Measurements from ENCODE around the gene GPC6. TPM values are rescaled to one million over a fixed set of nuclear protein-coding genes. Genes with fewer than 3 reads are reported as not detected.

GPC6 gene
- total and polyA plus RNA-seq, 10 donors: 0.22 to 9.3 (median 4.5) TPM

DNA sequence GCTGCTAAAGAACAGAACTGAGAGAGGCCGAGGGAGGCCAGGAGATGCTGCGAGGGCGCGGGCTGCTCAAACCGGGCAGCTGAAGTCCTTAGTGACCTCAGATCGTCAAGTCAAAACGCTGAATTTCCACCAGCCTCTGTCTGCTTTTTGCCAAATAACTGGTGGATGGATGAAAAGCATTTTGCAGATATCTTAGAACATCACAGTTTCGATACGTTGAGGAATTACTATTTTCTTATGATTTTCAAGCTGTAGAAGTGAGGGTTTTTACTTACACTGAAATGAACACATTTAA lies 2.0 kb downstream of the GPC6 start:
- TF ChIP-seq POLR2A (IDR thresholded peaks at IDR 0.05) (no peak), CTCF (IDR thresholded peaks at IDR 0.05 in 8 of 11, conservative IDR thresholded peaks at IDR 0.05 in 3 of 11) (no peak), POLR2AphosphoS5 (IDR thresholded peaks at IDR 0.05) (no peak)
- H3K9me3 ChIP-seq: no peaks in the 10 kb centered on the region
- peaks cover 0 to 18% (median 0%) of the 10 kb centered on the region in 6 donors for H3K4me1 ChIP-seq
- intact Hi-C loops (cut with DNase I; ENCODE audit: low total_unique reads): no loop called here
- peak overlapping the region; percentile 17 to 73 (median 48) for H3K4me3 ChIP-seq
- WGBS, 5 donors: 1 to 3% (median 2%) methylated on average over 9 of the region's 9 CpGs
- peaks cover 0 to 46% (median 18%) of the 10 kb centered on the region in 7 donors for H3K27me3 ChIP-seq (replicated peaks in 1 of 7)
- peak overlapping the region in 7 of 8 donors; percentile 58 to 84 (median 69) for H3K27ac ChIP-seq
- DNase-seq: no peak
- no peaks in the 10 kb centered on the region for H3K36me3 ChIP-seq

DNA sequence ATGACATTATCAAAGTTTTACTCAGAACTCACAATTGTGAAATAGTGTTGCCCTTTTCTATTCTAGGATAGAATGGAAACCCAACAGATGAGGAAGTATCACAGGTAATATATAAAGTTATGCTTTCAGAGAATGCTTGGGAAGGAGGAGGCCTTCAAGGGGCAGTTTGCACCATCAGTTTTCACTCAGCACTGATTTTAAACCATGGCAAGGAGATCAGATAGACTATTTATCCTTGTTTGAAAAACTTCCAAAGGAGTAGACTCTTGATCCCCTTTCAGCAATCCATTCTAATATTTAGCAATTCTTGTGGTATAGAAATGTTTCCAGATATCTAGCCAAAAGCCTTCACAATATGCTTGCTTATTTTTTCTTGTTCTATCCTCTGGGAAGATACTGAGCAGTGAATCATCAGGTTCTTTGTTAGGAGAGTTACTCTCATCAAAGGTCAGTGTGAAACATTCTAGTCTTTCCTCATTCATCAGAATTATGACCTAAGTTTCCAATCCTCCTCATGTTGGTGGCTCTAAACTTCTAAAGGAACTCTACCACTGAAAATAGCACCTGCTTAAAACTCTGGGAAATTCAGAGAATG lies 3.8 kb downstream of the GPC6 start:
- peaks cover 0 to 46% (median 18%) of the 10 kb centered on the region in 7 donors for H3K27me3 ChIP-seq (replicated peaks in 1 of 7)
- H3K9me3 ChIP-seq: no peaks in the 10 kb centered on the region
- no peak for DNase-seq
- no peaks in the 10 kb centered on the region for H3K36me3 ChIP-seq
- H3K27ac ChIP-seq: no peak overlapping the region
- peaks cover 0 to 18% (median 0%) of the 10 kb centered on the region in 6 donors for H3K4me1 ChIP-seq
- H3K4me3 ChIP-seq: no peak overlapping the region
- intact Hi-C loops (cut with DNase I; ENCODE audit: low total_unique reads): no loop called here
- TF ChIP-seq POLR2AphosphoS5 (IDR thresholded peaks at IDR 0.05): no peak
- no peak for TF ChIP-seq POLR2A (IDR thresholded peaks at IDR 0.05)
- TF ChIP-seq CTCF (IDR thresholded peaks at IDR 0.05 in 8 of 11, conservative IDR thresholded peaks at IDR 0.05 in 3 of 11): no peak

DNA sequence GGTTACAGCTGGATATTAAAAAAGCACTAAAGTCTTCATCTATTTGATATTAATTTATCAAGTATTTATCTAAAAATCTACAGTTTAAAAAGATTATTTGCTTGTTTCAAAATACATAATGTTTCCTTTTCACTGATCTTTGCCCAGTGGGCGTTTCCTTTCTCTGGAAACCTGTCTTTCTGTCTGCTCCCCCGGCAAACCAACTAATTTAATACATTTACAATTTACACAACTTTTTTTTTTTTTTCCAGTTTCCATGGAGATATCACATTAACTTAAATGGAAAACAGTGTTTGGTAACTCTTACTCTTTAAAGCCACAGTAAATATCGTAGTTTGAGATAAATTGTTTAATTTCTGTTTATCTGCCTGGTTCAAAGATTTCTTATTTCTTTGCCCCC lies 5.3 kb downstream of the GPC6 start:
- Histone ChIP-seq H3K4me3 (no peak overlapping the region), H3K27ac (no peak overlapping the region), H3K27me3 (replicated peaks in 1 of 7) (peaks cover 0 to 34% (median 16%) of the 10 kb centered on the region in 7 donors), H3K4me1 (peaks cover 0 to 14% (median 0%) of the 10 kb centered on the region in 6 donors), H3K36me3 (no peaks in the 10 kb centered on the region), H3K9me3 (no peaks in the 10 kb centered on the region)
- 55 to 79% (median 75%) methylated on average over 3 of the region's 3 CpGs for WGBS, 5 donors
- intact Hi-C loops (cut with DNase I; ENCODE audit: low total_unique reads): no loop called here
- TF ChIP-seq CTCF (IDR thresholded peaks at IDR 0.05 in 8 of 11, conservative IDR thresholded peaks at IDR 0.05 in 3 of 11): no peak
- TF ChIP-seq POLR2A (IDR thresholded peaks at IDR 0.05): no peak
- no peak for TF ChIP-seq POLR2AphosphoS5 (IDR thresholded peaks at IDR 0.05)
- no peak for DNase-seq

GRCh38 chr13:93233997-93234416 lies 7.4 kb downstream of the GPC6 start:
- no peak overlapping the region for H3K27ac ChIP-seq
- no peak for TF ChIP-seq POLR2AphosphoS5 (IDR thresholded peaks at IDR 0.05)
- no peak for TF ChIP-seq CTCF (IDR thresholded peaks at IDR 0.05 in 8 of 11, conservative IDR thresholded peaks at IDR 0.05 in 3 of 11)
- no peak for TF ChIP-seq POLR2A (IDR thresholded peaks at IDR 0.05)
- intact Hi-C loops (cut with DNase I; ENCODE audit: low total_unique reads): no loop called here
- H3K27me3 ChIP-seq (replicated peaks in 1 of 7): peaks cover 0 to 13% (median 0%) of the 10 kb centered on the region in 7 donors
- H3K4me3 ChIP-seq: no peak overlapping the region
- no peaks in the 10 kb centered on the region for H3K4me1 ChIP-seq
- DNase-seq: no peak
- peaks cover 0 to 19% (median 14%) of the 10 kb centered on the region in 8 donors for H3K9me3 ChIP-seq
- H3K36me3 ChIP-seq: no peaks in the 10 kb centered on the region
- WGBS, 5 donors: 39 to 61% (median 53%) methylated on average over 2 to 3 of the region's 3 CpGs
